ENCODE data around the gene CRIP1.

CRIP1 gene

DNA sequence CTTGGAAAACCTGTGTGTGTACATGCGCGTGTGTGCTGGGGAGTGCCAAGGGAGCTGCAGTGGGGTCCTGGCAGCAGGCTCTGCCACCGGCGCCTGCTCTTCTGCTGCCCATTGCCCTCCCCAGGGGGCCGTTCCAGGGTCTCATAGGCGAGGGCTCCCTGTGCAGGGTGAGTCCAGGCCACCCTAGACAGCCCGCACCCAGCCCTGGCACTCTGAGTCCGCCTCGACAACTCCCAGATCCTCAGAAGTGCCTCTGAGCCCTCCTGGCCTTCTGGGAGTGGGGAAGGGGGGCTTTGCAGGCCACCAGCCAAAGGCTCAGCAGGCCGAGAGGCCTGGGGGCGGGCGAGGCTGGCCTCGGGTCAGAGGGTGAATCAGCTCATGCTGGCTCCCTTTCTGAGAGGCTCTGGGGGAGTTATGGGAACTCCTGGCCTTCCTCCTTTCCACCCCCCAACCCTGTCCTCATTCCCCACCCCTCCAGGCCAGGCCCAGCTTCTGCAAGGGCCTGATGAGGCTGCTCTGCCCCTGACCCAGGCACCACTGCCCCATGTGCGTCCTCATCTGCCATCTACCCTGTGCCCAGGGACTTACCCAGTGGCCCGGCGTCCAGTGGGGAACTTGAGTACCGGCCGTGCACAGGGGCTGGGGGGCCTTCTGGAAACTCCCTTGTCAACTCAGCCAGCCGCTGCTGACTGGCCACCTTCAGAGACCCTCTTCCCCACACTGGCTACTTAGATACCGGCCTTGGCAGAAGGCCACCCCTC lies 2.3 kb downstream of the CRIP1 start:
- no peak for TF ChIP-seq TAF1 (IDR thresholded peaks at IDR 0.05; ENCODE audit: low read depth)

DNA sequence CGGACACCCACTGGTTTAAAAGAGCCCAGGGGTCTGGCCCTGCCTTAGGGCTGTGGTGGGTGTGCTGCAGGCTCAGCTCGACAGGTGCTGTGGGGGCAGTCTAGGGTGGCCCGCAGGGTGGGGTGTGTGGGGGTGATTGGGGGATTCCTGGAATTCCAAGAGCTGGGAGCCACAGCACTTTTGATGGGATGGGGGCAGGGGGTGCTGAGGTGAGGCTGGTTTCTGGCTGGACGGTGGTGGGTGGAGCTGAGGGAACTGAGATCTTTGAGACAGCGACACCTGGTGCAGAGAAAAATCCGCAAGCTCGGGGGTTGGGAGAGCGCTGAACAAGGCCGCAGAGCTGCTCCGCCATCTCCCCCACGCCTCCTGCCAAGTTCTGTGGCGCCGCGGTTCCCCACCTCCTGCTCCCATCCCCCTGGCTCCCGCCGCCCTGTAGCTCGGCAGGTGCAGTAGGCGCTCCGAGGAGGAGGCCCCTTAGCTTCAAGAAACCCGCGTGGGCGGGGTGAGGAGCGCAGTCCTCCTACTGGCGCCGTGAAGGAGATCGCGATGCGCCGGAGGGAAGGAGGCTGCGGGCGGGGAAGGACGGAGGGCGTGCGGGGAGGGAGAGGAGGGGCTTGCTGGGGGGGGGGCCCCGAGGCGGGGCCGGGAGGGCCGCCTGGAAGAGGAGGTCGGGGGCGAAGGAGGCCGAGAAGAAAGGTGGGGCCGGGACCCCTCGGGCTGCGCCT lies 3.0 kb downstream of the CRIP1 start:
- peak; percentile 60 for TF ChIP-seq NFIC (IDR thresholded peaks at IDR 0.05)
- no peak for TF ChIP-seq CEBPB (IDR thresholded peaks at IDR 0.05)
- TF ChIP-seq ZBTB7A (IDR thresholded peaks at IDR 0.05; ENCODE audit: low read depth): peak; percentile 75
- no peak for TF ChIP-seq TAF1 (IDR thresholded peaks at IDR 0.05; ENCODE audit: low read depth)
- no peak for TF ChIP-seq CREB1 (IDR thresholded peaks at IDR 0.05; ENCODE audit: low read depth)
- TF ChIP-seq, protein P1, sequence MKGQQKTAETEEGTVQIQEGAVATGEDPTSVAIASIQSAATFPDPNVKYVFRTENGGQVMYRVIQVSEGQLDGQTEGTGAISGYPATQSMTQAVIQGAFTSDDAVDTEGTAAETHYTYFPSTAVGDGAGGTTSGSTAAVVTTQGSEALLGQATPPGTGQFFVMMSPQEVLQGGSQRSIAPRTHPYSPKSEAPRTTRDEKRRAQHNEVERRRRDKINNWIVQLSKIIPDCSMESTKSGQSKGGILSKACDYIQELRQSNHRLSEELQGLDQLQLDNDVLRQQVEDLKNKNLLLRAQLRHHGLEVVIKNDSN (IDR thresholded peaks at IDR 0.05): no peak
- TF ChIP-seq RAD21 (IDR thresholded peaks at IDR 0.05; ENCODE audit: low read depth): peak; percentile 68
- TF ChIP-seq, protein P2, sequence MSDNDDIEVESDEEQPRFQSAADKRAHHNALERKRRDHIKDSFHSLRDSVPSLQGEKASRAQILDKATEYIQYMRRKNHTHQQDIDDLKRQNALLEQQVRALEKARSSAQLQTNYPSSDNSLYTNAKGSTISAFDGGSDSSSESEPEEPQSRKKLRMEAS (IDR thresholded peaks at IDR 0.05): peak; percentile 63
- TF ChIP-seq YY1 (IDR thresholded peaks at IDR 0.05; ENCODE audit: low read depth): peak; percentile 66
- no peak for TF ChIP-seq EP300 (IDR thresholded peaks at IDR 0.05; ENCODE audit: borderline replicate concordance)
- no peak for TF ChIP-seq FOXM1 (IDR thresholded peaks at IDR 0.05; ENCODE audit: borderline replicate concordance, low read depth)
- peak; percentile 81 for TF ChIP-seq EGR1 (IDR thresholded peaks at IDR 0.05)
- peak; percentile 41 for TF ChIP-seq TEAD4 (IDR thresholded peaks at IDR 0.05)
- TF ChIP-seq, protein P3, sequence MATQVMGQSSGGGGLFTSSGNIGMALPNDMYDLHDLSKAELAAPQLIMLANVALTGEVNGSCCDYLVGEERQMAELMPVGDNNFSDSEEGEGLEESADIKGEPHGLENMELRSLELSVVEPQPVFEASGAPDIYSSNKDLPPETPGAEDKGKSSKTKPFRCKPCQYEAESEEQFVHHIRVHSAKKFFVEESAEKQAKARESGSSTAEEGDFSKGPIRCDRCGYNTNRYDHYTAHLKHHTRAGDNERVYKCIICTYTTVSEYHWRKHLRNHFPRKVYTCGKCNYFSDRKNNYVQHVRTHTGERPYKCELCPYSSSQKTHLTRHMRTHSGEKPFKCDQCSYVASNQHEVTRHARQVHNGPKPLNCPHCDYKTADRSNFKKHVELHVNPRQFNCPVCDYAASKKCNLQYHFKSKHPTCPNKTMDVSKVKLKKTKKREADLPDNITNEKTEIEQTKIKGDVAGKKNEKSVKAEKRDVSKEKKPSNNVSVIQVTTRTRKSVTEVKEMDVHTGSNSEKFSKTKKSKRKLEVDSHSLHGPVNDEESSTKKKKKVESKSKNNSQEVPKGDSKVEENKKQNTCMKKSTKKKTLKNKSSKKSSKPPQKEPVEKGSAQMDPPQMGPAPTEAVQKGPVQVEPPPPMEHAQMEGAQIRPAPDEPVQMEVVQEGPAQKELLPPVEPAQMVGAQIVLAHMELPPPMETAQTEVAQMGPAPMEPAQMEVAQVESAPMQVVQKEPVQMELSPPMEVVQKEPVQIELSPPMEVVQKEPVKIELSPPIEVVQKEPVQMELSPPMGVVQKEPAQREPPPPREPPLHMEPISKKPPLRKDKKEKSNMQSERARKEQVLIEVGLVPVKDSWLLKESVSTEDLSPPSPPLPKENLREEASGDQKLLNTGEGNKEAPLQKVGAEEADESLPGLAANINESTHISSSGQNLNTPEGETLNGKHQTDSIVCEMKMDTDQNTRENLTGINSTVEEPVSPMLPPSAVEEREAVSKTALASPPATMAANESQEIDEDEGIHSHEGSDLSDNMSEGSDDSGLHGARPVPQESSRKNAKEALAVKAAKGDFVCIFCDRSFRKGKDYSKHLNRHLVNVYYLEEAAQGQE (IDR thresholded peaks at IDR 0.05; ENCODE audit: low read depth): no peak
- peak; percentile 80 for TF ChIP-seq TCF12 (IDR thresholded peaks at IDR 0.05; ENCODE audit: low read depth)

DNA sequence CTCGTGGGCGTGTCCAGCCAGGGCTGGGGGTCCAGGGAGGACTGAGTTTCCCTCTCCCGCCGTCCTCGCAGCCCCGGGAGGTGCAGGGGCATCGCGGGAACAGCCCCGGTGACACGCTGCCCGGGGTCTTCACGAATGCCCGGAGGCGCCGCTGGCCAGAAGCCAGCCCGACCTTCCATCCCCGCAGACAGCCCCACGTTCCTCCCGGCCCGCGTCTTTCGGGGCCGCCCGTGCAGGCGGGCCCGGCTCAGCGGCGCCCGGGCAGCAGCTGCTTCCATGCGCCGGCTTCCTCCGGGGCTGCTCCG lies 3.5 kb downstream of the CRIP1 start:
- TF ChIP-seq CEBPB (IDR thresholded peaks at IDR 0.05) (no peak), ZBTB7A (IDR thresholded peaks at IDR 0.05; ENCODE audit: low read depth) (peak; percentile 42), TEAD4 (IDR thresholded peaks at IDR 0.05) (no peak)
- TF ChIP-seq, protein P2 (IDR thresholded peaks at IDR 0.05): no peak; the same call in none of the 2 replicates

DNA sequence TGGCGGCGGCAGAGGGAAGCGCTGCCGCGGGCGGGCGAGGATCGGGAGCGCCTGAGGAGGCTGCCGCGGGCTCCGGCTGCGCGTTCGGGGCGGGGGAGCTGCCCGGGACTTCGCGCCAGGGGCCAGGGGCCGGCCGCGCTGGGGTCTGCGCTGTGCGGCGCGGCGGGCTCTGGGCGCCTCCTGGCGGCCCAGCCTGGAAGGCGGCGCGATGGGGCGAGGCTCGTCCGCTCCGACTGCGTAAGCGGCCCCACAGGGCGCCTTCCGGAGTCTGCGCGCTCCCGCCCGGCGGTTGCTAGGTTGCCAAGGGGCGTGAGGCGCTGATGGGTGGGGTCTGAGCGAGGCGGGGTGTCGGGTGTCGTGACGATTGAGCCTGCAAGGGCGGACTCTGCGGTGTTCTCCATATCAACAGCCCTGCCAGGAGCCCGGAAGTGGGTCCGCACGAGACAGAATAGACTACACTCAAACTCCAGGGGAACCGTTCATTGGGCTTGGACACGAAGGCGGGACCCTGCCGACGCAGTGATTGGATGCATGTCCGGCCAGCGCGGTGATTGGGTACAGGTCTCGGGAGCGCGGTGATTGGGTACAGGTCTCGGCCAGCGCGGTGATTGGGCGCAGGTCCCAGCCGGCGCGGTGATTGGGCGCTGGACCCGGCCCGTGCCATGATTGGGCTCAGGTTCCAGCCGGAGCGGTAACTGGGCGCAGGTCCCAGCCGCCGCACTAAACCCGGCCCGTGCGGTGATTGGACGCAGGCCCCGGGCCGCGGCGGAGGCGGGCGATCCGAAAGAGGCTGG lies 4.1 kb downstream of the CRIP1 start, which contains the start of gene TEDC1:
TSS of gene TEDC1 (plus strand) at position 675 of the 794 bp plus-strand sequence. CDS start 130 bp downstream, outside the sequence.
- TF ChIP-seq, protein P1 (IDR thresholded peaks at IDR 0.05): no peak; the same call in none of the 2 replicates
- no peak for TF ChIP-seq TEAD4 (IDR thresholded peaks at IDR 0.05)
- no peak for TF ChIP-seq FOXM1 (IDR thresholded peaks at IDR 0.05; ENCODE audit: borderline replicate concordance, low read depth)
- no peak for TF ChIP-seq CEBPB (IDR thresholded peaks at IDR 0.05)
- TF ChIP-seq TCF12 (IDR thresholded peaks at IDR 0.05; ENCODE audit: low read depth): peak; percentile 32; the same call in 1 of the 2 replicates
- no peak for TF ChIP-seq EGR1 (IDR thresholded peaks at IDR 0.05)
- TF ChIP-seq CREB1 (IDR thresholded peaks at IDR 0.05; ENCODE audit: low read depth): no peak
- TF ChIP-seq, protein P2 (IDR thresholded peaks at IDR 0.05): peak; percentile 19; the same call in 1 of the 2 replicates
- peak; percentile 22; the same call in 1 of the 2 replicates for TF ChIP-seq NFIC (IDR thresholded peaks at IDR 0.05)
- peak; percentile 68; the same call in 1 of the 2 replicates for TF ChIP-seq RAD21 (IDR thresholded peaks at IDR 0.05; ENCODE audit: low read depth)
- peak; percentile 15; the same call in 1 of the 2 replicates for TF ChIP-seq YY1 (IDR thresholded peaks at IDR 0.05; ENCODE audit: low read depth)
- 0 out of 2 replicates have a peak, but pooled peaks have one; percentile 30 for TF ChIP-seq EP300 (IDR thresholded peaks at IDR 0.05; ENCODE audit: borderline replicate concordance)
- TF ChIP-seq ZBTB7A (IDR thresholded peaks at IDR 0.05; ENCODE audit: low read depth): peak; percentile 75
- peak; percentile 60 for TF ChIP-seq TAF1 (IDR thresholded peaks at IDR 0.05; ENCODE audit: low read depth)
- TF ChIP-seq, protein P3 (IDR thresholded peaks at IDR 0.05; ENCODE audit: low read depth): no peak

All from Ishikawa (cell line).